Naive thymus-derived CD4-positive, alpha-beta T cell (primary cell): ENCODE data around the gene VWDE. TPM values are rescaled to one million over a fixed set of nuclear protein-coding genes. Genes with fewer than 3 reads are reported as not detected.

ENCODE experiments used
- ATAC-seq: fragments of 150-1000 bp; cut with Tn5 transposase; 2 replicates; pipeline ENCODE4 v1.10.0; 2021; ENCODE audit warnings: mild to moderate bottlenecking, moderate library complexity
- CTCF ChIA-PET: fragments of 350-600 bp; sonication (Branson Sonifier 250); formaldehyde crosslinking; loops from one replicate; lab custom pipeline; 2021; ENCODE audit warnings: antibody characterized with exemption; lab: Charles Lee
- POLR2A ChIA-PET: fragments of 350-600 bp; sonication (Branson Sonifier 250); formaldehyde crosslinking; loops from one replicate; lab custom pipeline; 2021; ENCODE audit warnings: antibody characterized with exemption, inconsistent platforms; lab: Charles Lee
- DNase-seq, 9 donors: peaks; one replicate each; pipeline versions ENCODE4 v3.0.0 to v3.0.0-alpha.2; 2020 to 2022; ENCODE audit warnings: mixed read lengths in 1 of 9
- H3K27ac ChIP-seq: one replicate; pipeline ENCODE4 v1.7.0; 2013; ENCODE audit warnings: mild to moderate bottlenecking, low read depth, low read length, moderate library complexity
- H3K27me3 ChIP-seq, 2 donors: one replicate each; pipeline ENCODE4 v1.7.0; 2013; ENCODE audit warnings: low read length in 2 of 2, mild to moderate bottlenecking in 2 of 2, moderate library complexity in 2 of 2; ENCODE audit not compliant: control insufficient read depth in 2 of 2, insufficient read depth in 2 of 2
- H3K36me3 ChIP-seq, 3 experiments: 1 replicate in 2 of 3; 2 replicates in 1 of 3; pipeline ENCODE4 v1.7.0; 2013; ENCODE audit warnings: low read length in 3 of 3, mild to moderate bottlenecking in 3 of 3, moderate library complexity in 1 of 3; ENCODE audit not compliant: insufficient read depth in 3 of 3, control insufficient read depth in 2 of 3
- H3K4me1 ChIP-seq, 2 donors: one replicate each; pipeline ENCODE4 v1.7.0; 2013; ENCODE audit warnings: low read length in 2 of 2, mild to moderate bottlenecking in 2 of 2, moderate library complexity in 1 of 2; ENCODE audit not compliant: control insufficient read depth in 2 of 2, insufficient read depth in 2 of 2
- H3K4me3 ChIP-seq: 2 replicates; pipeline ENCODE4 v1.7.0; 2013; ENCODE audit warnings: mild to moderate bottlenecking, low read length
- H3K9me3 ChIP-seq, 3 experiments: 1 replicate in 2 of 3; 2 replicates in 1 of 3; pipeline ENCODE4 v1.7.0; 2013; ENCODE audit warnings: low read length in 3 of 3; ENCODE audit not compliant: control insufficient read depth in 2 of 3
- H3K27ac Mint-ChIP-seq, 9 donors: one replicate each; pipeline ENCODE4 v1.8.0; 2020 to 2022; ENCODE audit warnings: mixed read lengths in 9 of 9, mild to moderate bottlenecking in 8 of 9, moderate library complexity in 5 of 9, inconsistent platforms in 2 of 9
- H3K27me3 Mint-ChIP-seq, 5 donors: one replicate each; pipeline ENCODE4 v1.8.0; 2021 to 2022; ENCODE audit warnings: mixed read lengths in 5 of 5, mild to moderate bottlenecking in 1 of 5
- H3K36me3 Mint-ChIP-seq, 5 donors: one replicate each; pipeline ENCODE4 v1.8.0; 2020 to 2022; ENCODE audit warnings: mixed read lengths in 5 of 5, mild to moderate bottlenecking in 3 of 5, inconsistent platforms in 1 of 5
- H3K4me1 Mint-ChIP-seq, 7 donors: one replicate each; pipeline ENCODE4 v1.8.0; 2020 to 2022; ENCODE audit warnings: mixed read lengths in 7 of 7, mild to moderate bottlenecking in 3 of 7, inconsistent platforms in 1 of 7
- H3K4me3 Mint-ChIP-seq, 10 donors: one replicate each; pipeline ENCODE4 v1.8.0; 2020 to 2022; ENCODE audit warnings: mild to moderate bottlenecking in 10 of 10, mixed read lengths in 10 of 10, moderate library complexity in 6 of 10, inconsistent platforms in 2 of 10
- H3K9me3 Mint-ChIP-seq, 11 donors: one replicate each; pipeline ENCODE4 v1.8.0; 2020 to 2022; ENCODE audit warnings: mixed read lengths in 11 of 11, mild to moderate bottlenecking in 4 of 11, inconsistent platforms in 1 of 11, moderate library complexity in 1 of 11
- intact Hi-C, 2 donors: fragments of 100-400 bp; cut with micrococcal nuclease; formaldehyde crosslinking; loops; one replicate each; pipeline ENCODE4 v1.15.1; 2023
- polyA plus RNA-seq, 2 donors: library from polyadenylated mRNA; unstranded; fragments of 300-500 nt; fragmentation: Illumina TruSeq; gene quantifications; one replicate each; pipeline ENCODE4 v1.2.3, GENCODE V29; 2021
- total RNA-seq, 6 experiments: library from RNA in 5 of 6; stranded (reverse) in 5 of 6; gene quantifications; 1 replicate in 5 of 6; 2 replicates in 1 of 6; pipeline ENCODE4 v1.2.3 and lab custom pipeline; 2021 to 2026

Gene VWDE
- total and polyA plus RNA-seq, 7 experiments from 2014 or later, result 0.13 to 4.9 (median 2.9) TPM

GRCh38 chr7:12377406-12377805 lies 26.3 kb downstream of the VWDE start:
- no peak for ATAC-seq
- no peaks in the 10 kb centered on the region for H3K4me1 ChIP-seq
- ChIA-PET CTCF (no interaction called here), POLR2A (no interaction called here)
- H3K9me3 ChIP-seq, result no peaks in the 10 kb centered on the region
- Mint-ChIP-seq H3K27ac (no peak overlapping the region), H3K9me3 (no peaks in the 10 kb centered on the region), H3K36me3 (no peaks in the 10 kb centered on the region), H3K4me3 (no peak overlapping the region), H3K27me3 (peaks cover 0 to 5% (median 4%) of the 10 kb centered on the region in 5 donors), H3K4me1 (no peaks in the 10 kb centered on the region)
- intact Hi-C loops, result no loop called here
- no peaks in the 10 kb centered on the region for H3K27me3 ChIP-seq
- H3K27ac ChIP-seq, result no peak overlapping the region
- no peaks in the 10 kb centered on the region for H3K36me3 ChIP-seq
- H3K4me3 ChIP-seq, result no peak overlapping the region
- DNase-seq, result no peak

GRCh38 chr7:12373580-12374263 lies 29.9 kb downstream of the VWDE start:
- Histone ChIP-seq H3K27ac (no peak overlapping the region), H3K4me1 (no peaks in the 10 kb centered on the region), H3K27me3 (no peaks in the 10 kb centered on the region), H3K36me3 (no peaks in the 10 kb centered on the region), H3K9me3 (no peaks in the 10 kb centered on the region), H3K4me3 (no peak overlapping the region)
- H3K4me1 Mint-ChIP-seq, result no peaks in the 10 kb centered on the region
- no peak overlapping the region for H3K4me3 Mint-ChIP-seq
- DNase-seq, result no peak
- ChIA-PET POLR2A (no interaction called here), CTCF (no interaction called here)
- H3K9me3 Mint-ChIP-seq, result no peaks in the 10 kb centered on the region
- H3K36me3 Mint-ChIP-seq, result no peaks in the 10 kb centered on the region
- ATAC-seq, result no peak
- no peak overlapping the region for H3K27ac Mint-ChIP-seq
- intact Hi-C loops, result no loop called here
- peaks cover 0 to 4% (median 1%) of the 10 kb centered on the region in 5 donors for H3K27me3 Mint-ChIP-seq

- ChIA-PET POLR2A (no interaction called here), CTCF (no interaction called here)
- no peak overlapping the region for H3K4me3 Mint-ChIP-seq
- H3K36me3 Mint-ChIP-seq, result no peaks in the 10 kb centered on the region
- no peaks in the 10 kb centered on the region for H3K9me3 Mint-ChIP-seq
- Histone ChIP-seq H3K27ac (no peak overlapping the region), H3K4me3 (no peak overlapping the region), H3K9me3 (no peaks in the 10 kb centered on the region), H3K36me3 (no peaks in the 10 kb centered on the region), H3K4me1 (no peaks in the 10 kb centered on the region), H3K27me3 (no peaks in the 10 kb centered on the region)
- intact Hi-C loops, result no loop called here
- H3K27ac Mint-ChIP-seq, result no peak overlapping the region
- H3K27me3 Mint-ChIP-seq, result peaks cover 0 to 4% (median 0%) of the 10 kb centered on the region in 5 donors
- ATAC-seq, result no peak
- DNase-seq, result no peak
- H3K4me1 Mint-ChIP-seq, result no peaks in the 10 kb centered on the region
These were observed 33.4 kb downstream of the VWDE start for GRCh38 chr7:12370249-12370648.

- Mint-ChIP-seq H3K27ac (no peak overlapping the region), H3K27me3 (peaks cover 0 to 4% (median 0%) of the 10 kb centered on the region in 5 donors), H3K36me3 (no peaks in the 10 kb centered on the region), H3K4me3 (no peak overlapping the region), H3K9me3 (no peaks in the 10 kb centered on the region), H3K4me1 (no peaks in the 10 kb centered on the region)
- ATAC-seq, result no peak
- CTCF ChIA-PET, result no interaction called here
- no peaks in the 10 kb centered on the region for H3K9me3 ChIP-seq
- no peaks in the 10 kb centered on the region for H3K27me3 ChIP-seq
- no peak overlapping the region for H3K27ac ChIP-seq
- H3K36me3 ChIP-seq, result no peaks in the 10 kb centered on the region
- no peaks in the 10 kb centered on the region for H3K4me1 ChIP-seq
- DNase-seq, result no peak
- intact Hi-C loops, result no loop called here
- no peak overlapping the region for H3K4me3 ChIP-seq
- POLR2A ChIA-PET, result no interaction called here
These were observed 33.9 kb downstream of the VWDE start for GRCh38 chr7:12369756-12370155.

GRCh38 chr7:12369072-12369471 lies 34.6 kb downstream of the VWDE start:
- Histone ChIP-seq H3K4me3 (no peak overlapping the region), H3K36me3 (no peaks in the 10 kb centered on the region), H3K27me3 (no peaks in the 10 kb centered on the region), H3K27ac (no peak overlapping the region), H3K9me3 (no peaks in the 10 kb centered on the region), H3K4me1 (no peaks in the 10 kb centered on the region)
- ATAC-seq, result no peak
- H3K4me3 Mint-ChIP-seq, result no peak overlapping the region
- intact Hi-C loops, result no loop called here
- no peaks in the 10 kb centered on the region for H3K36me3 Mint-ChIP-seq
- POLR2A ChIA-PET, result interaction anchor here (0.5 kb wide), 1 partner anchor 33 kb away, joined by 3 read pairs; no protein-coding TSS in a partner anchor
- no peak overlapping the region for H3K27ac Mint-ChIP-seq
- peaks cover 0 to 4% (median 0%) of the 10 kb centered on the region in 5 donors for H3K27me3 Mint-ChIP-seq
- H3K9me3 Mint-ChIP-seq, result no peaks in the 10 kb centered on the region
- DNase-seq, result no peak
- CTCF ChIA-PET, result no interaction called here
- H3K4me1 Mint-ChIP-seq, result no peaks in the 10 kb centered on the region

GRCh38 chr7:12360948-12361347 lies 42.7 kb downstream of the VWDE start:
- Histone ChIP-seq H3K4me3 (no peak overlapping the region), H3K9me3 (no peaks in the 10 kb centered on the region), H3K36me3 (no peaks in the 10 kb centered on the region), H3K4me1 (no peaks in the 10 kb centered on the region), H3K27ac (no peak overlapping the region), H3K27me3 (no peaks in the 10 kb centered on the region)
- Mint-ChIP-seq H3K4me1 (no peaks in the 10 kb centered on the region), H3K36me3 (no peaks in the 10 kb centered on the region), H3K27ac (no peak overlapping the region), H3K9me3 (no peaks in the 10 kb centered on the region), H3K27me3 (no peaks in the 10 kb centered on the region), H3K4me3 (no peak overlapping the region)
- ChIA-PET POLR2A (no interaction called here), CTCF (no interaction called here)
- ATAC-seq, result no peak
- intact Hi-C loops, result no loop called here
- DNase-seq, result no peak

- intact Hi-C loops, result no loop called here
- H3K27ac Mint-ChIP-seq, result no peak overlapping the region
- H3K9me3 Mint-ChIP-seq, result no peaks in the 10 kb centered on the region
- Histone ChIP-seq H3K27ac (no peak overlapping the region), H3K4me3 (no peak overlapping the region), H3K9me3 (no peaks in the 10 kb centered on the region), H3K36me3 (no peaks in the 10 kb centered on the region), H3K27me3 (no peaks in the 10 kb centered on the region), H3K4me1 (no peaks in the 10 kb centered on the region)
- DNase-seq (no peak), ATAC-seq (no peak)
- no peaks in the 10 kb centered on the region for H3K4me1 Mint-ChIP-seq
- peaks cover 0 to 4% (median 0%) of the 10 kb centered on the region in 5 donors for H3K27me3 Mint-ChIP-seq
- no peak overlapping the region for H3K4me3 Mint-ChIP-seq
- CTCF ChIA-PET, result no interaction called here
- no peaks in the 10 kb centered on the region for H3K36me3 Mint-ChIP-seq
- POLR2A ChIA-PET, result no interaction called here
These were observed 45.0 kb downstream of the VWDE start for GRCh38 chr7:12358694-12359093.
